Activated CD8-positive, alpha-beta memory T cell treated with anti-CD3 and anti-CD28 coated beads for 1 hour (primary cell): ENCODE results near the gene POLD2.

Source experiments
- DNase-seq, 2 donors: peaks; one replicate each; pipeline ENCODE4 v3.0.0-alpha.2; 2020; ENCODE audit warnings: low read depth in 1 of 2; ENCODE audit errors: extremely low read depth in 1 of 2

POLD2 gene

GRCh38 chr7:44114586-44115310 is 8.6 kb downstream of the POLD2 start:
- DNase-seq = no peak

GRCh38 chr7:44113764-44114354 is 9.5 kb downstream of the POLD2 start:
- no peak for DNase-seq

DNA sequence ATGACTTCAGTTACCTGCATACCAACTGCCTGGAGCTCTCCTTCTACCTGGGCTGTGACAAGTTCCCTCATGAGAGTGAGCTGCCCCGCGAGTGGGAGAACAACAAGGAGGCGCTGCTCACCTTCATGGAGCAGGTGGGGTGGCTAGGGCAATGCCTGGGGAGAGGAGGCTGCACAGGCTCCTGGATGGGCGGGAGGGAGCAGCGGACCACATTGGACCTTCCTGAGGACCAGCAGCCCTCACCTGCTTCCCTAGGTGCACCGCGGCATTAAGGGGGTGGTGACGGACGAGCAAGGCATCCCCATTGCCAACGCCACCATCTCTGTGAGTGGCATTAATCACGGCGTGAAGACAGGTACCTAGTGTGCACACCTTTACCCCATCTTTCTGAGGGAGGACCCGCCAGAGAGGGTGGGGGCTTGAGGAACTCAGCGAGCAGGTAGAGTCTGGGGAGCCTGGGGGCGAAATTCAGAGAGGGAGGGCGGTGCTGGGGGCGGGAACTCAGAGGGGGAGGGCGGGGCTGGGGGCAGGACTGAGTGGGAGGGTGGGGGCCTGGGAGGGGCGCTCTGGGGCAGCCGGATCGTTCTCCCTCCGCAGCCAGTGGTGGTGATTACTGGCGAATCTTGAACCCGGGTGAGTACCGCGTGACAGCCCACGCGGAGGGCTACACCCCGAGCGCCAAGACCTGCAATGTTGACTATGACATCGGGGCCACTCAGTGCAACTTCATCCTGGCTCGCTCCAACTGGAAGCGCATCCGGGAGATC is 10.2 kb downstream of the POLD2 start:
- DNase-seq = no peak

GRCh38 chr7:44112231-44112996 is 10.9 kb downstream of the POLD2 start:
- DNase-seq = no peak

GRCh38 chr7:44111761-44112160 is 11.6 kb downstream of the POLD2 start:
- no peak for DNase-seq

- no peak for DNase-seq
These were observed 12.4 kb downstream of the POLD2 start for GRCh38 chr7:44110719-44111635.

- no peak for DNase-seq
These were observed 13.4 kb downstream of the POLD2 start for GRCh38 chr7:44109991-44110390.

GRCh38 chr7:44108768-44109750 is 14.3 kb downstream of the POLD2 start:
- DNase-seq = no peak

- DNase-seq = no peak
These were observed 15.2 kb downstream of the POLD2 start for GRCh38 chr7:44107961-44108767.

GRCh38 chr7:44107116-44107960 is 16.0 kb downstream of the POLD2 start:
- no peak for DNase-seq

GRCh38 chr7:44106311-44107065 is 16.9 kb downstream of the POLD2 start:
- DNase-seq = no peak

DNA sequence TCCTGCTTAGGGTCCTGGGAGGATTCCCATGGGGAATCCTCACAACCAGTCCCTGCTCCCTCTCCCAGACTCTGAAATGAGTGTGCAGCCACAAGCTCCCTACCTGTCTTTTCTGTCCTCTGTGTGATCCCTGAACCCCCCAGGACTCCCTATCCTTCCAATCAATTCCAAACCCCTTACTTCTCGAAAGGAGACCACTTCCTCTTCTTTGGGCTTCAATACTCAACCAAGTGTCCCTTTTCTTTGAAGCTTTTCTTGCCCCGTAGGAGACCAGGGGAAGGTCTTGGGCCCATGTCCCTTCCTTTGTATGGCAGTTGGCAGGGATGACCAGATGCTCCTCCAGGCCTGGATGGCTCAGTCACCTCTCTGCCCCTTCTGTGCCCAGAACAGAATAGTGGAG is 17.5 kb downstream of the POLD2 start:
- no peak for DNase-seq

DNA sequence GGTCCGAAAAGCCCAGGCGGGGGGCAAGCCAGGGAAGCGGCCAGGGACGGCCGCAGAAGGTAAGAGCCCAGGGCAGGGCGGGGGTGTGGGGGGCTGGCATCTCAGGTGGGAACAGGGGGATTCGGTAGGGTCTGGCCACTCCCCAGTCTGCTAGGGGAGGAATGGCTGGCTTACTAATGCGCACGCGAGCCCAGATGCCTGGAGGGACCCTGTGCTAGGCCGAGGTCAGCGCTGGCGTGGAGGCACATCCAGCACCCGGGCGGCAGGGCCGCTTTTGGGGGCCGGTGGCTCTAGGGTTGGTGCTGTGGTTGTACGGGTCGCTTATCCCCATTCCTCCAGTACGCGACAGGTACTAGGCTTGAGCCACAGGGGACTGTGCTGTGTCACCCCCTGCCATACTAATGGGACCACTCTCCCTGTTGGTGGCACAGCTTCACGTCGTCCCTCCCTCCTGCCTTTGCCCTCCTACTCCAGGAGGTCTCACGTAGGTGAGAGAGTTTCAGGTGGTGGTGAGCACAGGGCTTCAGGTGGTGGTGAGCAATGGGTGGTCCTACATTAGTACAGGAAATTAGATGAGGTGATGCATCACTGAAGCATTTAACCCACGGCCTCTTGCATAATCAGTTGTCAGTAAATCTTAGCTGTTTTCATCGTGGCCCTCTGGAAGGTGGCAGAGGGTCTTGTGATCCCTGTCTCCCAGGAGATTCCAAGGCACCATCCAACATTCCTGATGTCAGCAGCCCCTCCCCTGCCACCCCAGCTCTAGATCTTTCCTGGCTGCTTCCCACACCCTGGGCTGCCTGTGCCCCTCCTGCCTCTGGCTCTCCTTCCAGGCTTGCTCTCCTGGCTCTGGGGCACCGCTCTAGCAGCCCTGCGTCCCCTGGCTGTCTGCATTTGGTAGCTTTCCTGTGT is 18.2 kb downstream of the POLD2 start:
- DNase-seq = no peak

GRCh38 chr7:44103923-44104859 is 19.2 kb downstream of the POLD2 start, which contains the start of gene AEBP1:
TSS of gene AEBP1 (plus strand) at chr7:44104345. CDS start at chr7:44104666, 321 bp downstream.
- no peak for DNase-seq
